Prostate gland (tissue), 2 donors: ENCODE results near the gene EI24.

Experiments used
- POLR2A ChIP-seq: fragments of 450-650 bp; IDR thresholded peaks from one replicate; pipeline ENCODE4 v1.6.1; 2016; ENCODE audit warnings: antibody characterized with exemption, mild to moderate bottlenecking
- POLR2AphosphoS5 ChIP-seq: sonication (generic); formaldehyde crosslinking; IDR thresholded peaks from one replicate; pipeline ENCODE4 v1.6.1; 2017; ENCODE audit warnings: antibody characterized with exemption
- TF ChIP-seq, protein P1 (sequence below), 4 experiments: fragments of 200-600 bp in 2 of 4; fragments of 450-650 bp in 2 of 4; sonication (generic) in 2 of 4; IDR thresholded peaks; 1 replicate in 3 of 4; 2 replicates in 1 of 4; pipeline ENCODE4 v1.5.1; 2016 to 2019; ENCODE audit warnings: antibody characterized with exemption in 4 of 4, mild to moderate bottlenecking in 2 of 4, moderate library complexity in 2 of 4

DNA sequence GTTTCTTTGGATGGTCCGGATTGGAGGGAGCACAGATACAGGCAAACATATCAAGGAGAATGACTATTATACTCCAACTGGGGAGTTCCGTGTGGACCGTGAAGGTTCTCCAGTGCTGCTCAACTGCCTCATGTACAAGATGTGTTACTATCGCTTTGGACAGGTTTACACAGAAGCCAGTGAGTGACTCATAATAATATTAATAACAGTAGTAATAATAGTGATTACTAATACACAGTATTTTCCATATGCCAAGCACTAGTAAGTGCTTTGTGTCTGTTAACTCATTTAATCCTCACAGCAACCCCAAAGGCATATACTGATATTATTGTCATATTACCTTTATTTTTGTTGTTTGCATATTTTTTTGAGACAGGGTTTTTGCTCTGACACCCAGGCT is 49.1 kb downstream of the EI24 start:
- TF ChIP-seq POLR2AphosphoS5 (no peak), POLR2A (no peak)
- TF ChIP-seq, protein P1, sequence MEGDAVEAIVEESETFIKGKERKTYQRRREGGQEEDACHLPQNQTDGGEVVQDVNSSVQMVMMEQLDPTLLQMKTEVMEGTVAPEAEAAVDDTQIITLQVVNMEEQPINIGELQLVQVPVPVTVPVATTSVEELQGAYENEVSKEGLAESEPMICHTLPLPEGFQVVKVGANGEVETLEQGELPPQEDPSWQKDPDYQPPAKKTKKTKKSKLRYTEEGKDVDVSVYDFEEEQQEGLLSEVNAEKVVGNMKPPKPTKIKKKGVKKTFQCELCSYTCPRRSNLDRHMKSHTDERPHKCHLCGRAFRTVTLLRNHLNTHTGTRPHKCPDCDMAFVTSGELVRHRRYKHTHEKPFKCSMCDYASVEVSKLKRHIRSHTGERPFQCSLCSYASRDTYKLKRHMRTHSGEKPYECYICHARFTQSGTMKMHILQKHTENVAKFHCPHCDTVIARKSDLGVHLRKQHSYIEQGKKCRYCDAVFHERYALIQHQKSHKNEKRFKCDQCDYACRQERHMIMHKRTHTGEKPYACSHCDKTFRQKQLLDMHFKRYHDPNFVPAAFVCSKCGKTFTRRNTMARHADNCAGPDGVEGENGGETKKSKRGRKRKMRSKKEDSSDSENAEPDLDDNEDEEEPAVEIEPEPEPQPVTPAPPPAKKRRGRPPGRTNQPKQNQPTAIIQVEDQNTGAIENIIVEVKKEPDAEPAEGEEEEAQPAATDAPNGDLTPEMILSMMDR (IDR thresholded peaks at IDR 0.05): no peak
